ENCODE results near the gene SEPTIN12.

The SEPTIN12 gene

GRCh38 chr16:4820652-4821051, 32.5 kb upstream of the SEPTIN12 start:
- Histone ChIP-seq H3K36me3 (ENCODE audit: control insufficient read depth in 1 of 2, insufficient read depth in 2 of 2, low read length in 2 of 2) (peaks cover 55 to 72% of the 10 kb centered on the region in 2 donors), H3K9me3 (ENCODE audit: control insufficient read depth in 1 of 2, low read length in 2 of 2) (no peaks in the 10 kb centered on the region), H3K4me1 (ENCODE audit: control insufficient read depth in 1 of 2, insufficient read depth in 2 of 2, low read length in 2 of 2) (no peaks in the 10 kb centered on the region), H3K27me3 (ENCODE audit: low read depth, low read length) (no peaks in the 10 kb centered on the region), H3K27ac (ENCODE audit: low read length) (no peak overlapping the region), H3K4me3 (ENCODE audit: low read depth in 1 of 2, low read length in 2 of 2) (no peak overlapping the region)

- peaks cover 46 to 55% of the 10 kb centered on the region in 2 donors for H3K36me3 ChIP-seq (ENCODE audit: control insufficient read depth in 1 of 2, insufficient read depth in 2 of 2, low read length in 2 of 2)
- no peaks in the 10 kb centered on the region for H3K27me3 ChIP-seq (ENCODE audit: low read depth, low read length)
- no peak overlapping the region for H3K27ac ChIP-seq (ENCODE audit: low read length)
- peaks cover 8 to 17% of the 10 kb centered on the region in 2 donors for H3K4me1 ChIP-seq (ENCODE audit: control insufficient read depth in 1 of 2, insufficient read depth in 2 of 2, low read length in 2 of 2)
- no peaks in the 10 kb centered on the region for H3K9me3 ChIP-seq (ENCODE audit: control insufficient read depth in 1 of 2, low read length in 2 of 2)
- H3K4me3 ChIP-seq (ENCODE audit: low read depth in 1 of 2, low read length in 2 of 2) = peak overlapping the region in 1 of 2 donors; percentile 6
These were observed 26.5 kb upstream of the SEPTIN12 start for GRCh38 chr16:4814542-4815173.

GRCh38 chr16:4814046-4814445, 25.9 kb upstream of the SEPTIN12 start:
- peaks cover 8 to 17% of the 10 kb centered on the region in 2 donors for H3K4me1 ChIP-seq (ENCODE audit: control insufficient read depth in 1 of 2, insufficient read depth in 2 of 2, low read length in 2 of 2)
- peaks cover 43 to 58% of the 10 kb centered on the region in 2 donors for H3K36me3 ChIP-seq (ENCODE audit: control insufficient read depth in 1 of 2, insufficient read depth in 2 of 2, low read length in 2 of 2)
- H3K27me3 ChIP-seq (ENCODE audit: low read depth, low read length) = no peaks in the 10 kb centered on the region
- peak overlapping the region; percentile 31 for H3K27ac ChIP-seq (ENCODE audit: low read length)
- H3K4me3 ChIP-seq (ENCODE audit: low read depth in 1 of 2, low read length in 2 of 2) = peak overlapping the region in 1 of 2 donors; percentile 6
- no peaks in the 10 kb centered on the region for H3K9me3 ChIP-seq (ENCODE audit: control insufficient read depth in 1 of 2, low read length in 2 of 2)

GRCh38 chr16:4813251-4814003, 25.3 kb upstream of the SEPTIN12 start:
- peaks cover 38 to 58% of the 10 kb centered on the region in 2 donors for H3K36me3 ChIP-seq (ENCODE audit: control insufficient read depth in 1 of 2, insufficient read depth in 2 of 2, low read length in 2 of 2)
- peak overlapping the region; percentile 31 for H3K27ac ChIP-seq (ENCODE audit: low read length)
- peaks cover 8 to 17% of the 10 kb centered on the region in 2 donors for H3K4me1 ChIP-seq (ENCODE audit: control insufficient read depth in 1 of 2, insufficient read depth in 2 of 2, low read length in 2 of 2)
- H3K27me3 ChIP-seq (ENCODE audit: low read depth, low read length) = no peaks in the 10 kb centered on the region
- no peak overlapping the region for H3K4me3 ChIP-seq (ENCODE audit: low read depth in 1 of 2, low read length in 2 of 2)
- H3K9me3 ChIP-seq (ENCODE audit: control insufficient read depth in 1 of 2, low read length in 2 of 2) = no peaks in the 10 kb centered on the region

GRCh38 chr16:4811773-4812172, 23.6 kb upstream of the SEPTIN12 start:
- H3K4me1 ChIP-seq (ENCODE audit: control insufficient read depth in 1 of 2, insufficient read depth in 2 of 2, low read length in 2 of 2) = peaks cover 8 to 17% of the 10 kb centered on the region in 2 donors
- peaks cover 30 to 62% of the 10 kb centered on the region in 2 donors for H3K36me3 ChIP-seq (ENCODE audit: control insufficient read depth in 1 of 2, insufficient read depth in 2 of 2, low read length in 2 of 2)
- no peaks in the 10 kb centered on the region for H3K9me3 ChIP-seq (ENCODE audit: control insufficient read depth in 1 of 2, low read length in 2 of 2)
- H3K27me3 ChIP-seq (ENCODE audit: low read depth, low read length) = no peaks in the 10 kb centered on the region
- no peak overlapping the region for H3K27ac ChIP-seq (ENCODE audit: low read length)
- H3K4me3 ChIP-seq (ENCODE audit: low read depth in 1 of 2, low read length in 2 of 2) = no peak overlapping the region

- no peaks in the 10 kb centered on the region for H3K9me3 ChIP-seq (ENCODE audit: control insufficient read depth in 1 of 2, low read length in 2 of 2)
- H3K27ac ChIP-seq (ENCODE audit: low read length) = no peak overlapping the region
- H3K4me3 ChIP-seq (ENCODE audit: low read depth in 1 of 2, low read length in 2 of 2) = no peak overlapping the region
- peaks cover 8 to 17% of the 10 kb centered on the region in 2 donors for H3K4me1 ChIP-seq (ENCODE audit: control insufficient read depth in 1 of 2, insufficient read depth in 2 of 2, low read length in 2 of 2)
- H3K27me3 ChIP-seq (ENCODE audit: low read depth, low read length) = no peaks in the 10 kb centered on the region
- H3K36me3 ChIP-seq (ENCODE audit: control insufficient read depth in 1 of 2, insufficient read depth in 2 of 2, low read length in 2 of 2) = peaks cover 30 to 61% of the 10 kb centered on the region in 2 donors
These were observed 23.1 kb upstream of the SEPTIN12 start for GRCh38 chr16:4811242-4811641.

GRCh38 chr16:4806280-4806679, 18.1 kb upstream of the SEPTIN12 start:
- Histone ChIP-seq H3K4me3 (ENCODE audit: low read depth in 1 of 2, low read length in 2 of 2) (no peak overlapping the region), H3K27me3 (ENCODE audit: low read depth, low read length) (no peaks in the 10 kb centered on the region), H3K4me1 (ENCODE audit: control insufficient read depth in 1 of 2, insufficient read depth in 2 of 2, low read length in 2 of 2) (peaks cover 0 to 29% of the 10 kb centered on the region in 2 donors), H3K36me3 (ENCODE audit: control insufficient read depth in 1 of 2, insufficient read depth in 2 of 2, low read length in 2 of 2) (peaks cover 1 to 45% of the 10 kb centered on the region in 2 donors), H3K9me3 (ENCODE audit: control insufficient read depth in 1 of 2, low read length in 2 of 2) (no peaks in the 10 kb centered on the region), H3K27ac (ENCODE audit: low read length) (no peak overlapping the region)

- peaks cover 0 to 40% of the 10 kb centered on the region in 2 donors for H3K4me1 ChIP-seq (ENCODE audit: control insufficient read depth in 1 of 2, insufficient read depth in 2 of 2, low read length in 2 of 2)
- H3K27me3 ChIP-seq (ENCODE audit: low read depth, low read length) = no peaks in the 10 kb centered on the region
- H3K9me3 ChIP-seq (ENCODE audit: control insufficient read depth in 1 of 2, low read length in 2 of 2) = no peaks in the 10 kb centered on the region
- H3K36me3 ChIP-seq (ENCODE audit: control insufficient read depth in 1 of 2, insufficient read depth in 2 of 2, low read length in 2 of 2) = peaks cover 0 to 41% of the 10 kb centered on the region in 2 donors
- H3K4me3 ChIP-seq (ENCODE audit: low read depth in 1 of 2, low read length in 2 of 2) = no peak overlapping the region
- no peak overlapping the region for H3K27ac ChIP-seq (ENCODE audit: low read length)
These were observed 17.1 kb upstream of the SEPTIN12 start for GRCh38 chr16:4805231-4805630.

GRCh38 chr16:4803898-4804762, 16.0 kb upstream of the SEPTIN12 start:
- H3K4me3 ChIP-seq (ENCODE audit: low read depth in 1 of 2, low read length in 2 of 2) = no peak overlapping the region
- H3K36me3 ChIP-seq (ENCODE audit: control insufficient read depth in 1 of 2, insufficient read depth in 2 of 2, low read length in 2 of 2) = peaks cover 2 to 44% of the 10 kb centered on the region in 2 donors
- no peaks in the 10 kb centered on the region for H3K27me3 ChIP-seq (ENCODE audit: low read depth, low read length)
- no peak overlapping the region for H3K27ac ChIP-seq (ENCODE audit: low read length)
- H3K4me1 ChIP-seq (ENCODE audit: control insufficient read depth in 1 of 2, insufficient read depth in 2 of 2, low read length in 2 of 2) = peaks cover 0 to 40% of the 10 kb centered on the region in 2 donors
- H3K9me3 ChIP-seq (ENCODE audit: control insufficient read depth in 1 of 2, low read length in 2 of 2) = no peaks in the 10 kb centered on the region

GRCh38 chr16:4803401-4803844, 15.3 kb upstream of the SEPTIN12 start:
- peak overlapping the region; percentile 14 for H3K27ac ChIP-seq (ENCODE audit: low read length)

More at GRCh38 chr16:4803401-4803844, 15.3 kb upstream of the SEPTIN12 start:
- Histone ChIP-seq H3K36me3 (ENCODE audit: control insufficient read depth in 1 of 2, insufficient read depth in 2 of 2, low read length in 2 of 2) (peaks cover 7 to 46% of the 10 kb centered on the region in 2 donors), H3K9me3 (ENCODE audit: control insufficient read depth in 1 of 2, low read length in 2 of 2) (no peaks in the 10 kb centered on the region), H3K4me3 (ENCODE audit: low read depth in 1 of 2, low read length in 2 of 2) (peak overlapping the region; percentile 64 to 95), H3K4me1 (ENCODE audit: control insufficient read depth in 1 of 2, insufficient read depth in 2 of 2, low read length in 2 of 2) (peaks cover 0 to 40% of the 10 kb centered on the region in 2 donors), H3K27me3 (ENCODE audit: low read depth, low read length) (no peaks in the 10 kb centered on the region)

Measured in muscle layer of duodenum (tissue), 2 donors.